ENCODE data around the gene ANKRD42. TPM values are rescaled to one million over a fixed set of nuclear protein-coding genes. Genes with fewer than 3 reads are reported as not detected.

ANKRD42 gene
- total RNA-seq, 1 experiment from 2014 or later, result 10.4 TPM

GRCh38 chr11:83194281-83195142 is 1.0 kb downstream of the ANKRD42 start:
- BruUV-seq (replicated peaks), result no TSS peak
- Histone ChIP-seq H3K27me3 (ENCODE audit: insufficient read depth, low read depth) (no peaks in the 10 kb centered on the region), H2AFZ (peak overlapping the region; percentile 87), H3K9me3 (ENCODE audit: insufficient read depth, low read depth) (no peaks in the 10 kb centered on the region), H3K4me3 (peak overlapping the region; percentile 72), H4K20me1 (ENCODE audit: insufficient read depth) (no peaks in the 10 kb centered on the region), H3K27ac (peak overlapping the region; percentile 42), H3K4me1 (replicated peaks; ENCODE audit: insufficient read depth) (peaks cover 32% of the 10 kb centered on the region), H3F3A (ENCODE audit: insufficient read depth, low read depth) (peaks cover 29% of the 10 kb centered on the region; the same call in 1 of the 2 replicates), H3K9me2 (ENCODE audit: insufficient read depth) (no peaks in the 10 kb centered on the region), H3K4me2 (peak overlapping the region; percentile 93), H3K36me3 (ENCODE audit: low read depth) (peaks cover 26% of the 10 kb centered on the region), H3K79me2 (ENCODE audit: low read depth) (peaks cover 43% of the 10 kb centered on the region)
- ChIA-PET CTCF (no interaction called here), POLR2A (ENCODE audit: unreplicated experiment) (interaction anchor here (0.7 kb wide), 1 partner anchor 92 kb away, joined by 6 read pairs; the partner anchor contains the start of gene CCDC90B)
- no peak for TF ChIP-seq CTCF (conservative IDR thresholded peaks at IDR 0.05)
- no peak for TF ChIP-seq EZH2 (IDR thresholded peaks at IDR 0.05; ENCODE audit: low read depth)
- DNase-seq, result peak; percentile 55 to 80
- intact Hi-C loops (cut with micrococcal nuclease; ENCODE audit: unreplicated experiment), result loop anchor here (10.0 kb wide), 1 partner anchor 90 kb away; the partner anchor contains the start of gene CCDC90B

GRCh38 chr11:83195143-83195466 is 1.6 kb downstream of the ANKRD42 start:
- Histone ChIP-seq H3K27me3 (ENCODE audit: insufficient read depth, low read depth) (no peaks in the 10 kb centered on the region), H3K36me3 (ENCODE audit: low read depth) (peaks cover 25% of the 10 kb centered on the region), H3K4me3 (peak overlapping the region; percentile 72), H3K27ac (peak overlapping the region; percentile 42; the same call in 1 of the 2 replicates), H3K9me3 (ENCODE audit: insufficient read depth, low read depth) (no peaks in the 10 kb centered on the region), H3F3A (ENCODE audit: insufficient read depth, low read depth) (peaks cover 29% of the 10 kb centered on the region; the same call in 1 of the 2 replicates), H3K79me2 (ENCODE audit: low read depth) (peaks cover 43% of the 10 kb centered on the region), H3K4me2 (peak overlapping the region; percentile 93), H2AFZ (peak overlapping the region; percentile 87), H3K4me1 (replicated peaks; ENCODE audit: insufficient read depth) (peaks cover 32% of the 10 kb centered on the region), H4K20me1 (ENCODE audit: insufficient read depth) (no peaks in the 10 kb centered on the region; the same call in 1 of the 2 replicates), H3K9me2 (ENCODE audit: insufficient read depth) (no peaks in the 10 kb centered on the region)
- POLR2A ChIA-PET (ENCODE audit: unreplicated experiment), result no interaction called here
- no TSS peak for BruUV-seq (replicated peaks)
- no peak for DNase-seq
- CTCF ChIA-PET, result no interaction called here
- no peak for TF ChIP-seq CTCF (conservative IDR thresholded peaks at IDR 0.05)
- TF ChIP-seq EZH2 (IDR thresholded peaks at IDR 0.05; ENCODE audit: low read depth), result no peak
- intact Hi-C loops (cut with micrococcal nuclease; ENCODE audit: unreplicated experiment), result loop anchor here (10.0 kb wide), 1 partner anchor 90 kb away; the partner anchor contains the start of gene CCDC90B

GRCh38 chr11:83195649-83196048 is 2.1 kb downstream of the ANKRD42 start:
- DNase-seq, result no peak
- H3F3A ChIP-seq (ENCODE audit: insufficient read depth, low read depth), result peaks cover 25% of the 10 kb centered on the region; the same call in 1 of the 2 replicates
- H3K9me2 ChIP-seq (ENCODE audit: insufficient read depth), result no peaks in the 10 kb centered on the region
- peaks cover 43% of the 10 kb centered on the region for H3K79me2 ChIP-seq (ENCODE audit: low read depth)
- H4K20me1 ChIP-seq (ENCODE audit: insufficient read depth), result no peaks in the 10 kb centered on the region; the same call in 1 of the 2 replicates
- no peak overlapping the region for H2AFZ ChIP-seq
- H3K27ac ChIP-seq, result no peak overlapping the region
- intact Hi-C loops (cut with micrococcal nuclease; ENCODE audit: unreplicated experiment), result loop anchor here (10.0 kb wide), 1 partner anchor 89 kb away; the partner anchor contains the start of gene CCDC90B
- H3K4me2 ChIP-seq, result peak overlapping the region; percentile 93
- BruUV-seq (replicated peaks), result no TSS peak
- TF ChIP-seq CTCF (conservative IDR thresholded peaks at IDR 0.05) (no peak), EZH2 (IDR thresholded peaks at IDR 0.05; ENCODE audit: low read depth) (no peak)
- H3K27me3 ChIP-seq (ENCODE audit: insufficient read depth, low read depth), result no peaks in the 10 kb centered on the region
- H3K4me3 ChIP-seq, result peak overlapping the region; percentile 72; the same call in 1 of the 2 replicates
- peaks cover 19% of the 10 kb centered on the region for H3K36me3 ChIP-seq (ENCODE audit: low read depth)
- H3K4me1 ChIP-seq (replicated peaks; ENCODE audit: insufficient read depth), result peaks cover 32% of the 10 kb centered on the region
- POLR2A ChIA-PET (ENCODE audit: unreplicated experiment), result interaction anchor here (0.7 kb wide), 1 partner anchor 403 kb away, joined by 6 read pairs; no protein-coding TSS in a partner anchor
- H3K9me3 ChIP-seq (ENCODE audit: insufficient read depth, low read depth), result no peaks in the 10 kb centered on the region
- CTCF ChIA-PET, result no interaction called here

Measured in PC-9 (cell line).